Osteocyte (in vitro differentiated cells): ENCODE data around the gene ARFGAP1. TPM values are rescaled to one million over a fixed set of nuclear protein-coding genes. Genes with fewer than 3 reads are reported as not detected.

Experiments used
- DNase-seq: peaks from one replicate; pipeline ENCODE4 v3.0.0; 2021; ENCODE audit warnings: mixed read lengths; ENCODE audit not compliant: unreplicated experiment; ENCODE audit errors: extremely low spot score
- H3K27ac Mint-ChIP-seq: one replicate; pipeline ENCODE4 v1.8.0; 2021; ENCODE audit warnings: mild to moderate bottlenecking, mixed read lengths; ENCODE audit not compliant: unreplicated experiment
- H3K27me3 Mint-ChIP-seq: one replicate; pipeline ENCODE4 v1.8.0; 2021; ENCODE audit warnings: mixed read lengths; ENCODE audit not compliant: unreplicated experiment
- H3K36me3 Mint-ChIP-seq: one replicate; pipeline ENCODE4 v1.8.0; 2021; ENCODE audit warnings: mixed read lengths; ENCODE audit not compliant: unreplicated experiment
- H3K4me1 Mint-ChIP-seq: one replicate; pipeline ENCODE4 v1.8.0; 2021; ENCODE audit warnings: mixed read lengths; ENCODE audit not compliant: unreplicated experiment
- H3K4me3 Mint-ChIP-seq: one replicate; pipeline ENCODE4 v1.8.0; 2021; ENCODE audit warnings: mild to moderate bottlenecking, moderate library complexity, mixed read lengths; ENCODE audit not compliant: unreplicated experiment
- H3K9me3 Mint-ChIP-seq: one replicate; pipeline ENCODE4 v1.8.0; 2021; ENCODE audit warnings: mixed read lengths; ENCODE audit not compliant: unreplicated experiment
- CTCF ChIP-seq: fragments of 200-600 bp; sonication (generic); IDR thresholded peaks from 2 replicates; pipeline ENCODE4 v1.5.0; 2021; ENCODE audit warnings: antibody characterized with exemption, mild to moderate bottlenecking, moderate library complexity
- total RNA-seq: library from RNA; stranded (reverse); gene quantifications from 2 replicates; pipeline ENCODE4 v1.2.1, GENCODE V29; 2021

ARFGAP1 gene
- total RNA-seq, 1 donor from 2014 or later, result 119 TPM

DNA sequence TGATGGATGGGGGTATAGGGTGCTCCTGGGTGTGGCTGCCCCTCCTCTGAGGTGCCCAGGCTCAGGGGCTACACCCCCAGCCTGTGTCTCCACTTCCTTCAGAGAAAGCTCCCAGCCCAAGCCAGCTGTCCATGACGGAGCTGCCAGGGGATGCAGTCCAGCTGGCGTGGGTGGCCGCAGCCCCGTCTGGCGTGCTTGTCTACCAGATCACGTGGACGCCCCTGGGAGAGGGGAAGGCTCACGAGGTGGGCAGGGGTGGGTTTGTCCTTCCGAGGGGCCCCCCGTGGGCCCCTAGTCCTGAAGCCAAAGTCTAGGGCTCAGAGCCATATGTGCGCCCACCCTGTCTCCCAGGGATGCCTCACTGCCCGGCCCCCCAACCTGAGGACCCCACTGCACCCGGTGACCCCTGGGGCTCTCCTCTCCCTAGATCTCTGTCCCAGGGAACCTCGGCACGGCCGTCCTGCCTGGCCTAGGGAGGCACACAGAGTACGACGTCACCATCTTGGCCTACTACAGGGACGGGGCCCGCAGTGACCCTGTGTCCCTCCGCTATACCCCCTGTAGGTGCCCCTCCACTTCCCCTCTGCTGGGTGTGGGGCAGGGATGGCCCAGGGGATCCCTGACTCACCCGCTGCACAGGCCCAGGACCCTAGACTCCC, 40.2 kb downstream of the ARFGAP1 start:
- no peak for TF ChIP-seq CTCF
- no peak overlapping the region for H3K27ac Mint-ChIP-seq
- no peak for DNase-seq

GRCh38 chr20:63313349-63314014, 40.9 kb downstream of the ARFGAP1 start:
- no peak for TF ChIP-seq CTCF
- no peak for DNase-seq
- Mint-ChIP-seq H3K4me3 (no peak overlapping the region), H3K27me3 (no peaks in the 10 kb centered on the region), H3K9me3 (no peaks in the 10 kb centered on the region), H3K27ac (no peak overlapping the region), H3K36me3 (no peaks in the 10 kb centered on the region), H3K4me1 (no peaks in the 10 kb centered on the region)

More for the DNA sequence above, 40.2 kb downstream of the ARFGAP1 start:
- no peaks in the 10 kb centered on the region for H3K27me3 Mint-ChIP-seq
- no peaks in the 10 kb centered on the region for H3K36me3 Mint-ChIP-seq
- no peaks in the 10 kb centered on the region for H3K9me3 Mint-ChIP-seq
- H3K4me3 Mint-ChIP-seq, result no peak overlapping the region
- H3K4me1 Mint-ChIP-seq, result no peaks in the 10 kb centered on the region

DNA sequence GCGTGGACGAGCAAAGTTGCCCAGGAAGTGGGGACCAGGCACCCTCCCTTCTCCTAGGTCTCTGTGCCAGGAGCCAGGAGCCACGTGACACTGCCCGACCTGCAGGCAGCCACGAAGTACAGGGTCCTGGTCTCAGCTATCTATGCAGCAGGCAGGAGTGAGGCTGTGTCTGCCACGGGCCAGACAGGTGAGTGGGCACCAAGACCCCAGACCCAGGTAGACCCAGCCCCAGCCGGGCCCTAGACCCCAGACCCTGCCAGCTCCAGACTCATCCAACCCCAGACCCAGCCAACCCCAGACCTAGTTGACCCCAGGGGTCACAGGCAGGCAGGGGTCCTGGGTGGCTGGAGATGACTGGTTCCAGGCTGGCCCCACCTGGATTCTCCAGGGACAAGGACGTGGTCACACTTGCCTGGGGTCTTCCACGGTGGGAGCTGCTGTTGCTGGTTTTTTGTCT, 41.4 kb downstream of the ARFGAP1 start:
- no peaks in the 10 kb centered on the region for H3K36me3 Mint-ChIP-seq
- no peak for TF ChIP-seq CTCF
- H3K27me3 Mint-ChIP-seq, result no peaks in the 10 kb centered on the region
- H3K4me3 Mint-ChIP-seq, result no peak overlapping the region
- no peaks in the 10 kb centered on the region for H3K9me3 Mint-ChIP-seq
- DNase-seq, result no peak
- H3K27ac Mint-ChIP-seq, result no peak overlapping the region
- no peaks in the 10 kb centered on the region for H3K4me1 Mint-ChIP-seq

DNA sequence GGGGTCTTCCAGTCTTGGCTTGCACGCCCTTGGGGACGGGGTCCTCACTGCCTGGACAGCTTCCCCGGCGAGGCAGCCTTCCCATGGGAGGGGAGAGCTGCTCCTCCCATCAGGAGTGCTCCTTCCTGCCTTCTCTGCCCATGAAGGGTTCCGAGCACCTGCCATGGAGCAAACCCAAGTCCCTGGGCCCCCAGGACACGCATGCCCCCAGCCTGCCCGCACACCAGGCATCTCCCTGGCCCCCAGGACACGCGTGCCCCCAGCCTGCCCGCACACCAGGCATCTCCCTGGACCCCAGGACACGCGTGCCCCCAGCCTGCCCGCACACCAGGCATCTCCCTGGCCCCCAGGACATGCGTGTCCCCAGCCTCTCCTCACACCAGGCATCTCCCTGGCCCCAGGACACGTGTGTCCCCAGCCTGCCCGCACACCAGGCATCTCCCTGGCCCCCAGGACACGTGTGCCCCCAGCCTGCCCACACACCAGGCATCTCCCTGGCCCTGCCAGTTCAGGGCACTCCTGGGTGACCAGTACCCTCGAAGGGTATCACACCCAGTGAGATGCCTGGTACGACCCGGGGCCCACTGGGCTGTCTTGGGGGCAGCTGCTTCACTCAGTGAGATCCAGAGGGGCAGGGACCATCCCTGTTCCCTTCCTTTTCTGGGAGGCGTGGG, 42.1 kb downstream of the ARFGAP1 start:
- Mint-ChIP-seq H3K27me3 (no peaks in the 10 kb centered on the region), H3K27ac (no peak overlapping the region), H3K4me1 (no peaks in the 10 kb centered on the region), H3K9me3 (no peaks in the 10 kb centered on the region), H3K36me3 (no peaks in the 10 kb centered on the region), H3K4me3 (no peak overlapping the region)
- no peak for TF ChIP-seq CTCF
- no peak for DNase-seq

DNA sequence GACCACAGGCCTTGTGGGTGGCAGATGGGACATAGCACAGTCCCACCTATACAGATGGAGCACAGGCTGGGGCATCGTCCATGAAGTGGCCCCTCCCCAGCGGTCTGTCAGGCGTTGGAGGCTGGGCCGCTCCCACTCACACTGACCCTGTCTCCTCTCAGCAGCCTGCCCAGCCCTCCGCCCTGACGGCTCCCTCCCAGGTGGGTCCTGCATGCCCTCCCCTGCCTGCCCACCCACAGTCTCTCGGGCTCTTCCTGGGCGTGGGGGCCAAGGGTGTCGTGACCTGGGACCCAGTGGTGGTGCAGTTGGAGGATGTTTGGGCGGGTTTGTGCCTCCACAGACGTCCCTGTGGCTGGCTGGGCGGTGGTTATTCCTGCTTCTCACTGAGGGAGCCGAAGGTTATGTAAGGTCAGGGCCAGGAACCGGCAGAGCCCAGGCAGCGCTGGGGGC, 42.7 kb downstream of the ARFGAP1 start:
- no peaks in the 10 kb centered on the region for H3K36me3 Mint-ChIP-seq
- H3K27ac Mint-ChIP-seq, result no peak overlapping the region
- no peak for DNase-seq
- no peaks in the 10 kb centered on the region for H3K4me1 Mint-ChIP-seq
- H3K9me3 Mint-ChIP-seq, result no peaks in the 10 kb centered on the region
- H3K27me3 Mint-ChIP-seq, result no peaks in the 10 kb centered on the region
- no peak overlapping the region for H3K4me3 Mint-ChIP-seq
- TF ChIP-seq CTCF, result no peak
